Measurements from ENCODE around the gene SMCO2. TPM values are rescaled to one million over a fixed set of nuclear protein-coding genes. Genes with fewer than 3 reads are reported as not detected.

Gene SMCO2
- total RNA-seq, 1 experiment from 2014 or later = not detected

DNA sequence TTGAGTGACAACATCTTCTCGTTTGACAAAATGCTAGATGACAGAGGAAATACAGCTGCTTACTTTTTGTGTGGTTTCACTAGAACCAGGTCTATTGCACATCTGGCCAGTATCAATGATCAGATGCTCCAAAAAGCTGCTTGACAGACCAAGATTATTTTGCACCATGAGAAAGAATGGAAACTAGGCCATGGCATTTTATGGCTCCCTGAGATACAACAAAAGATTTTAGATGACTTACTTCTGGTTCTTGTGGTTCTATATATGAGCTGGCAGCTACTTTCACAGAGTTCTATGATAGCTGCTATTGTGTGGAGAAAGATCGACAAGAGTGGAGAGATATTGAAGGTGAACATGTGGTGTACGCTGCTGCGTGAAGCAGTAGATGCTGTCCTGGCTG is 51.6 kb downstream of the SMCO2 start:
- TF ChIP-seq POLR2A (IDR thresholded peaks at IDR 0.05; ENCODE audit: borderline replicate concordance, extremely low read depth, insufficient read depth, insufficient read length) = no peak
- no peak for TF ChIP-seq SRF (IDR thresholded peaks at IDR 0.05; ENCODE audit: low read depth)
- TF ChIP-seq ZFX (IDR thresholded peaks at IDR 0.05) = no peak
- no peak for TF ChIP-seq ZNF274 (IDR thresholded peaks at IDR 0.05; ENCODE audit: low read depth, low read length)
- no peak for TF ChIP-seq CEBPB (IDR thresholded peaks at IDR 0.05; ENCODE audit: low read depth)
- TF ChIP-seq RAD21 (IDR thresholded peaks at IDR 0.05; ENCODE audit: low read depth) = no peak
- no peak for TF ChIP-seq EZH2 (IDR thresholded peaks at IDR 0.05)
- no peak for TF ChIP-seq EGR1 (IDR thresholded peaks at IDR 0.05; ENCODE audit: low read depth)
- ChIA-PET CTCF (no interaction called here), POLR2A (no interaction called here), RAD21 (ENCODE audit: low non-redundant PET in 1 of 2, low total read pairs in 2 of 2, uncharacterized antibody in 2 of 2, unreplicated experiment in 2 of 2) (no interaction called here)
- Histone ChIP-seq H3K36me3 (ENCODE audit: control insufficient read depth in 1 of 2, insufficient read depth in 2 of 2, low read length in 2 of 2) (no peaks in the 10 kb centered on the region), H3K9ac (ENCODE audit: low read length) (no peak overlapping the region), H3K4me1 (ENCODE audit: control insufficient read depth in 1 of 2, insufficient read depth in 2 of 2, low read length in 2 of 2) (peaks cover 6 to 7% of the 10 kb centered on the region in 2 experiments), H3K4me3 (replicated peaks in 1 of 2; ENCODE audit: low read depth in 1 of 2, low read length in 2 of 2) (no peak overlapping the region), H3K27ac (ENCODE audit: low read depth, low read length) (no peak overlapping the region), H3K9me3 (ENCODE audit: control insufficient read depth in 1 of 2, insufficient read depth in 1 of 2, low read depth in 1 of 2, low read length in 2 of 2) (no peaks in the 10 kb centered on the region), H3K4me2 (ENCODE audit: low read length) (no peak overlapping the region), H3K79me2 (ENCODE audit: insufficient read depth, low read length) (no peaks in the 10 kb centered on the region), H4K20me1 (ENCODE audit: insufficient read depth) (no peaks in the 10 kb centered on the region), H3K27me3 (ENCODE audit: insufficient read depth, low read length) (no peaks in the 10 kb centered on the region), H2AFZ (ENCODE audit: low read depth, low read length, poor library complexity, severe bottlenecking) (no peak overlapping the region), H3K9me2 (ENCODE audit: insufficient read depth) (no peaks in the 10 kb centered on the region)
- DNase-seq (ENCODE audit: low read depth, low spot score) = no peak
- intact Hi-C loops (cut with micrococcal nuclease) = no loop called here
- no peak for ATAC-seq
- no TSS peak for BruUV-seq (replicated peaks)

GRCh38 chr12:27498761-27499160 is 52.2 kb downstream of the SMCO2 start:
- CTCF ChIA-PET = no interaction called here
- DNase-seq (ENCODE audit: low read depth, low spot score) = no peak
- RAD21 ChIA-PET (ENCODE audit: low non-redundant PET in 1 of 2, low total read pairs in 2 of 2, uncharacterized antibody in 2 of 2, unreplicated experiment in 2 of 2) = no interaction called here

More at GRCh38 chr12:27498761-27499160, 52.2 kb downstream of the SMCO2 start:
- Histone ChIP-seq H4K20me1 (ENCODE audit: insufficient read depth) (no peaks in the 10 kb centered on the region), H3K9me3 (ENCODE audit: control insufficient read depth in 1 of 2, insufficient read depth in 1 of 2, low read depth in 1 of 2, low read length in 2 of 2) (no peaks in the 10 kb centered on the region), H2AFZ (ENCODE audit: low read depth, low read length, poor library complexity, severe bottlenecking) (no peak overlapping the region), H3K36me3 (ENCODE audit: control insufficient read depth in 1 of 2, insufficient read depth in 2 of 2, low read length in 2 of 2) (no peaks in the 10 kb centered on the region), H3K4me1 (ENCODE audit: control insufficient read depth in 1 of 2, insufficient read depth in 2 of 2, low read length in 2 of 2) (peaks cover under 1% of the 10 kb centered on the region in 2 experiments; a peak in 3 of 4 replicates), H3K4me3 (replicated peaks in 1 of 2; ENCODE audit: low read depth in 1 of 2, low read length in 2 of 2) (no peak overlapping the region), H3K9ac (ENCODE audit: low read length) (no peak overlapping the region), H3K4me2 (ENCODE audit: low read length) (no peak overlapping the region), H3K79me2 (ENCODE audit: insufficient read depth, low read length) (no peaks in the 10 kb centered on the region), H3K27me3 (ENCODE audit: insufficient read depth, low read length) (no peaks in the 10 kb centered on the region), H3K9me2 (ENCODE audit: insufficient read depth) (no peaks in the 10 kb centered on the region), H3K27ac (ENCODE audit: low read depth, low read length) (no peak overlapping the region)
- ATAC-seq = no peak
- POLR2A ChIA-PET = no interaction called here
- no peak for TF ChIP-seq ATF3 (IDR thresholded peaks at IDR 0.05)
- no peak for TF ChIP-seq EGR1 (IDR thresholded peaks at IDR 0.05; ENCODE audit: low read depth)
- no peak for TF ChIP-seq MAX (IDR thresholded peaks at IDR 0.05)
- intact Hi-C loops (cut with micrococcal nuclease) = no loop called here
- BruUV-seq (replicated peaks) = no TSS peak
